ENCODE data around the gene ADORA2B. TPM values are rescaled to one million over a fixed set of nuclear protein-coding genes. Genes with fewer than 3 reads are reported as not detected.
"Not testable (repeated sequence)": the region's sequence is repeated elsewhere in the genome, so short reads cannot be mapped to it uniquely, and the experiment has no call there.

Gene ADORA2B
- polyA plus RNA-seq, 4 donors: 3.0 to 6.0 TPM; not detected in 2

DNA sequence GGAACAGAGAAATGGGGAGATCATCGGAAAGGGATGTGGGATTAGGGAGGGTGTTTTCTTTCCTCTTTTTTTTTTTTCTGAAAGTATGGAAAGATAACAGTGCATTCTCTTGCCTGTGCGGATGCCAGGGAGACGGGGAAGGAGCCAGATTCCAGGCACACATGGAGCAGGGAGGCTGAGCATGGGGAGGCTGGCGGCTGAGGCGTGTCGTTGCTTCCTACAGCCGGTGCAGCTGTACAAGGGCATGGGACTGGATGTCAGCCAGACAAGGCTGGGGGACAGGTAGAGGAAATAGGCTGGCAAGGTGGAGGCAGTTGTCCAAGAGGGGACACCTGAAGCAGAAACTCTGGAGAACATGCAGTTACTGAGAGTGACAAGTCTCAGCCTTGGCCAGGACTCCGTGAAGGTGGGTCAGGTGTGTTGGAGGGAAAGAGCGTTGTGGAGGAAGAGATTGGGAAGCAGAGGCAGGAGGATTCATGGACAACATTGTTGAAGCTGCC, 16.6 kb upstream of the ADORA2B start:
- no peak for DNase-seq
- Histone ChIP-seq H3K4me3 (ENCODE audit: low read depth in 1 of 3, low read length in 3 of 3) (no peak overlapping the region), H3K27ac (ENCODE audit: low read depth in 1 of 3, low read length in 2 of 3) (no peak overlapping the region), H3K4me1 (ENCODE audit: control insufficient read depth in 3 of 3, insufficient read depth in 2 of 3, low read depth in 1 of 3, low read length in 2 of 3) (no peaks in the 10 kb centered on the region), H3K36me3 (ENCODE audit: control insufficient read depth in 3 of 3, insufficient read depth in 2 of 3, low read depth in 1 of 3, low read length in 3 of 3) (no peaks in the 10 kb centered on the region), H3K27me3 (ENCODE audit: control insufficient read depth in 3 of 3, insufficient read depth in 3 of 3, low read length in 3 of 3) (peaks cover 2 to 4% (median 2%) of the 10 kb centered on the region in 3 donors), H3K9me3 (ENCODE audit: control insufficient read depth in 2 of 2, insufficient read depth in 1 of 2, low read depth in 1 of 2, low read length in 1 of 2) (no peaks in the 10 kb centered on the region)
- WGBS, 3 donors: 42 to 55% (median 42%) methylated on average over 9 of the region's 9 CpGs
- FAIRE-seq: no peak

GRCh38 chr17:15929941-15930340, 15.0 kb upstream of the ADORA2B start:
- H3K4me1 ChIP-seq (ENCODE audit: control insufficient read depth in 3 of 3, insufficient read depth in 2 of 3, low read depth in 1 of 3, low read length in 2 of 3): no peaks in the 10 kb centered on the region
- FAIRE-seq: no peak
- H3K27ac ChIP-seq (ENCODE audit: low read depth in 1 of 3, low read length in 2 of 3): no peak overlapping the region
- H3K27me3 ChIP-seq (ENCODE audit: control insufficient read depth in 3 of 3, insufficient read depth in 3 of 3, low read length in 3 of 3): peaks cover 2 to 4% (median 2%) of the 10 kb centered on the region in 3 donors
- no peak overlapping the region for H3K4me3 ChIP-seq (ENCODE audit: low read depth in 1 of 3, low read length in 3 of 3)
- WGBS, 3 donors: 71 to 84% (median 76%) methylated on average over 4 of the region's 4 CpGs
- no peaks in the 10 kb centered on the region for H3K36me3 ChIP-seq (ENCODE audit: control insufficient read depth in 3 of 3, insufficient read depth in 2 of 3, low read depth in 1 of 3, low read length in 3 of 3)
- H3K9me3 ChIP-seq (ENCODE audit: control insufficient read depth in 2 of 2, insufficient read depth in 1 of 2, low read depth in 1 of 2, low read length in 1 of 2): no peaks in the 10 kb centered on the region
- no peak for DNase-seq

- Histone ChIP-seq H3K27me3 (ENCODE audit: control insufficient read depth in 3 of 3, insufficient read depth in 3 of 3, low read length in 3 of 3) (peaks cover 2 to 4% (median 2%) of the 10 kb centered on the region in 3 donors), H3K27ac (ENCODE audit: low read depth in 1 of 3, low read length in 2 of 3) (no peak overlapping the region), H3K36me3 (ENCODE audit: control insufficient read depth in 3 of 3, insufficient read depth in 2 of 3, low read depth in 1 of 3, low read length in 3 of 3) (no peaks in the 10 kb centered on the region), H3K4me3 (ENCODE audit: low read depth in 1 of 3, low read length in 3 of 3) (no peak overlapping the region), H3K4me1 (ENCODE audit: control insufficient read depth in 3 of 3, insufficient read depth in 2 of 3, low read depth in 1 of 3, low read length in 2 of 3) (no peaks in the 10 kb centered on the region), H3K9me3 (ENCODE audit: control insufficient read depth in 2 of 2, insufficient read depth in 1 of 2, low read depth in 1 of 2, low read length in 1 of 2) (no peaks in the 10 kb centered on the region)
- WGBS, 3 donors: 77 to 81% (median 80%) methylated on average over 6 of the region's 6 CpGs
- FAIRE-seq (no peak), DNase-seq (no peak)
These were observed 14.5 kb upstream of the ADORA2B start for GRCh38 chr17:15930426-15930825.

DNA sequence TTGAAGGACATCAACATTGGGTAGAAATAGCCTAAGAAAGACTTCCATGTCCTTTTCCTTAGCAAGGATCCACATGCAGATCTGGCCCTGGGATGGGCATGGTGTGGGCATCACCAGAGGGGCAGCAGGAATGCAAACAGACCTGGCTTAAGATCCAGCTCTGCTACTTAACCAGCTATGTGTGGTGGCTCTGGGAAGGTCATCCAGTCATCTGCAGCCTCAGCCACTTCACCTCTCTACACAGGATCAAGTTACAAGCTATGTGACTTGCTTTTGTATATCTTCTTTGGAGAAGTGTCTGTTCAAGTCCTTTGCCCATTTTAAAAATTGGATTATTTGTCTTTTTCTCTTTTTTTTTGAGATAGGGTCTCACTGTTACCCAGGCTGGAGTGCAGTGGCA, 13.5 kb upstream of the ADORA2B start:
- Histone ChIP-seq H3K27ac (ENCODE audit: low read depth in 1 of 3, low read length in 2 of 3) (no peak overlapping the region), H3K9me3 (ENCODE audit: control insufficient read depth in 2 of 2, insufficient read depth in 1 of 2, low read depth in 1 of 2, low read length in 1 of 2) (no peaks in the 10 kb centered on the region), H3K27me3 (ENCODE audit: control insufficient read depth in 3 of 3, insufficient read depth in 3 of 3, low read length in 3 of 3) (peaks cover 2 to 4% (median 2%) of the 10 kb centered on the region in 3 donors), H3K4me3 (ENCODE audit: low read depth in 1 of 3, low read length in 3 of 3) (no peak overlapping the region), H3K36me3 (ENCODE audit: control insufficient read depth in 3 of 3, insufficient read depth in 2 of 3, low read depth in 1 of 3, low read length in 3 of 3) (no peaks in the 10 kb centered on the region), H3K4me1 (ENCODE audit: control insufficient read depth in 3 of 3, insufficient read depth in 2 of 3, low read depth in 1 of 3, low read length in 2 of 3) (no peaks in the 10 kb centered on the region)
- FAIRE-seq (no peak), DNase-seq (no peak)

- H3K27me3 ChIP-seq (ENCODE audit: control insufficient read depth in 3 of 3, insufficient read depth in 3 of 3, low read length in 3 of 3): peaks cover 0 to 2% (median 0%) of the 10 kb centered on the region in 3 donors
- H3K4me1 ChIP-seq (ENCODE audit: control insufficient read depth in 3 of 3, insufficient read depth in 2 of 3, low read depth in 1 of 3, low read length in 2 of 3): no peaks in the 10 kb centered on the region
- no peak overlapping the region for H3K4me3 ChIP-seq (ENCODE audit: low read depth in 1 of 3, low read length in 3 of 3)
- no peaks in the 10 kb centered on the region for H3K9me3 ChIP-seq (ENCODE audit: control insufficient read depth in 2 of 2, insufficient read depth in 1 of 2, low read depth in 1 of 2, low read length in 1 of 2)
- FAIRE-seq (no peak), DNase-seq (no peak)
- 91 to 99% (median 95%) methylated on average over 5 of the region's 5 CpGs for WGBS, 3 donors
- H3K27ac ChIP-seq (ENCODE audit: low read depth in 1 of 3, low read length in 2 of 3): no peak overlapping the region
- H3K36me3 ChIP-seq (ENCODE audit: control insufficient read depth in 3 of 3, insufficient read depth in 2 of 3, low read depth in 1 of 3, low read length in 3 of 3): no peaks in the 10 kb centered on the region
These were observed 10.1 kb upstream of the ADORA2B start for GRCh38 chr17:15934866-15935265.

DNA sequence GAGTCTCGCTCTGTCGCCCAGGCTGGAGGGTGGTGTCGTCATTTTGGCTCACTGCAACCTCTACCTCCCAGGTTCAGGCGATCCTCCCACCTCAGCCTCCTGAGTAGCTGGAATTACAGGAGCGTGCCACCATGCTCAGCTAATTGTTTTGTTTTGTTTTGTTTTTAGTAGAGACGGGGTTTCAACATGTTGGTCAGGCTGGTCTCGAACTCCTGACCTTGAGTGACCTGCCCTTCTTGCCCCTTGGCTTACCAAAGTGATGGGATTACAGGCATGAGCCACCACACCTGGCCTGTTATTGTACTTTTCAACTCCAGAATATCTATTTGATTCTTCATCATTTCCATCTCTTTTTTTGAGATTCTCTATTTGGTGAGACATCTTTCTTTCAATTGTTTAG, 9.0 kb upstream of the ADORA2B start:
- WGBS, 3 donors: 95 to 97% (median 96%) methylated on average over 7 of the region's 7 CpGs
- FAIRE-seq (no peak), DNase-seq (no peak)
- no peaks in the 10 kb centered on the region for H3K36me3 ChIP-seq (ENCODE audit: control insufficient read depth in 3 of 3, insufficient read depth in 2 of 3, low read depth in 1 of 3, low read length in 3 of 3)
- H3K27ac ChIP-seq (ENCODE audit: low read depth in 1 of 3, low read length in 2 of 3): no peak overlapping the region
- H3K4me3 ChIP-seq (ENCODE audit: low read depth in 1 of 3, low read length in 3 of 3): no peak overlapping the region
- H3K27me3 ChIP-seq (ENCODE audit: control insufficient read depth in 3 of 3, insufficient read depth in 3 of 3, low read length in 3 of 3): no peaks in the 10 kb centered on the region
- no peaks in the 10 kb centered on the region for H3K4me1 ChIP-seq (ENCODE audit: control insufficient read depth in 3 of 3, insufficient read depth in 2 of 3, low read depth in 1 of 3, low read length in 2 of 3)
- no peaks in the 10 kb centered on the region for H3K9me3 ChIP-seq (ENCODE audit: control insufficient read depth in 2 of 2, insufficient read depth in 1 of 2, low read depth in 1 of 2, low read length in 1 of 2)

GRCh38 chr17:15936481-15936880, 8.4 kb upstream of the ADORA2B start:
- not testable (repeated sequence) for FAIRE-seq; H3K4me3 ChIP-seq (ENCODE audit: low read depth in 1 of 3, low read length in 3 of 3); H3K27me3 ChIP-seq (ENCODE audit: control insufficient read depth in 3 of 3, insufficient read depth in 3 of 3, low read length in 3 of 3); H3K27ac ChIP-seq (ENCODE audit: low read depth in 1 of 3, low read length in 2 of 3); H3K4me1 ChIP-seq (ENCODE audit: control insufficient read depth in 3 of 3, insufficient read depth in 2 of 3, low read depth in 1 of 3, low read length in 2 of 3); H3K36me3 ChIP-seq (ENCODE audit: control insufficient read depth in 3 of 3, insufficient read depth in 2 of 3, low read depth in 1 of 3, low read length in 3 of 3); H3K9me3 ChIP-seq (ENCODE audit: control insufficient read depth in 2 of 2, insufficient read depth in 1 of 2, low read depth in 1 of 2, low read length in 1 of 2); DNase-seq
- WGBS, 3 donors: 96 to 98% (median 98%) methylated on average over 4 of the region's 4 CpGs

DNA sequence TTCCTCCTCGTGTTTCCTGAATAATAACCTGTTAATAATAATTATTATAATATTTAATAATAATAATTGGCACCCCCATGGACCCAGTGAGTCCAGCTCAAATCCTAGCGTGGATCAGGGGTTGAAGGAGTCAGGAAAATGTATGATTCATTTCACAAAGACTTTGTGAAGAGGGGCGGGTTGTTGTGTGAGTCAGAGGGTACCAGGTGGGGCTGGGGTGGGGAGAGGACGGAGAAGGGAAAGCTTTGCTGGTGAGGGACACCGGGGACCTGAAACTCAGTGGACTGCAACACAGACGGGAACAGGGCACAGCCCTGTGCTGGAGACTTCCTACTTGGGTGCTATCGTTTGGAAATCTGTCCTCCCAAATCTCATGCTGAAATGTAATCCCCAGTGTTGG, 3.1 kb upstream of the ADORA2B start:
- no peaks in the 10 kb centered on the region for H3K36me3 ChIP-seq (ENCODE audit: control insufficient read depth in 3 of 3, insufficient read depth in 2 of 3, low read depth in 1 of 3, low read length in 3 of 3)
- H3K27ac ChIP-seq (ENCODE audit: low read depth in 1 of 3, low read length in 2 of 3): no peak overlapping the region
- peaks cover 0 to 27% (median 5%) of the 10 kb centered on the region in 3 donors for H3K27me3 ChIP-seq (ENCODE audit: control insufficient read depth in 3 of 3, insufficient read depth in 3 of 3, low read length in 3 of 3)
- no peak for FAIRE-seq
- peaks cover 0 to 5% of the 10 kb centered on the region in 2 donors for H3K9me3 ChIP-seq (ENCODE audit: control insufficient read depth in 2 of 2, insufficient read depth in 1 of 2, low read depth in 1 of 2, low read length in 1 of 2)
- H3K4me3 ChIP-seq (ENCODE audit: low read depth in 1 of 3, low read length in 3 of 3): no peak overlapping the region
- WGBS, 3 donors: 84 to 88% (median 87%) methylated on average over 7 of the region's 7 CpGs
- no peak for DNase-seq
- peaks cover 0 to 4% (median 0%) of the 10 kb centered on the region in 3 donors for H3K4me1 ChIP-seq (ENCODE audit: control insufficient read depth in 3 of 3, insufficient read depth in 2 of 3, low read depth in 1 of 3, low read length in 2 of 3)

DNA sequence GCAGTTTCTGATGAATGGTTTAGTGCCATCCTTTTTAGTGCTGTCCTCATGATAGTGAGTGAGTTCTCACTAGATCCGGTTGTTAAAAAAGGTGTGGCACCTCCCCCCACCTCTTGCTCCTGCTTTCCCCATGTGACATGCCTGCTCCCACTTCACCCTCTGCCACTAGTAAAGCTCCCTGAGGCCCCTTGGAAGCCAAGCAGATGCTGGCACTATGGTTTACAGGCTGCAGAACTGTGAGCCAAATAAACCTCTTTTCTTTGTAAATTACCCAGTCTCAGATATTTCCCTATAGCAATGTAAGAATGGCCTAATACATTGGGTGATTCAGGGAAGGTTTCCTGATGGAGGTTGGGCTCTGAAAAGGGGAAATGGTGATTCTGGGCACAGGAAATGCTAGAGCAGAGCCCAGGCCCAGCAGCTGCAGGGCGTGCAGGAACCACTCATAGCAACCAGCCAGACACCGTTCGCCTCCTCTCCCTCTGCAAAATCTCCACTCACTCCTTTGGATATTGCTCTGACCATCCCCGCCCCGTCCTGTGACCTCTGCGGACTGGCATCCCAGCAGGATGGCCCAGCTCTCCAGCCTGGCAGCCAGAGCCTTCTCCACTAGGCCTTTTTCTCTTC, 2.6 kb upstream of the ADORA2B start:
- 83 to 96% (median 93%) methylated on average over 5 to 7 of the region's 7 CpGs for WGBS, 3 donors
- Histone ChIP-seq H3K4me1 (ENCODE audit: control insufficient read depth in 3 of 3, insufficient read depth in 2 of 3, low read depth in 1 of 3, low read length in 2 of 3) (peaks cover 0 to 4% (median 0%) of the 10 kb centered on the region in 3 donors), H3K27me3 (ENCODE audit: control insufficient read depth in 3 of 3, insufficient read depth in 3 of 3, low read length in 3 of 3) (peaks cover 0 to 27% (median 5%) of the 10 kb centered on the region in 3 donors), H3K27ac (ENCODE audit: low read depth in 1 of 3, low read length in 2 of 3) (no peak overlapping the region), H3K9me3 (ENCODE audit: control insufficient read depth in 2 of 2, insufficient read depth in 1 of 2, low read depth in 1 of 2, low read length in 1 of 2) (peaks cover 0 to 5% of the 10 kb centered on the region in 2 donors), H3K4me3 (ENCODE audit: low read depth in 1 of 3, low read length in 3 of 3) (no peak overlapping the region), H3K36me3 (ENCODE audit: control insufficient read depth in 3 of 3, insufficient read depth in 2 of 3, low read depth in 1 of 3, low read length in 3 of 3) (no peaks in the 10 kb centered on the region)
- DNase-seq: no peak
- FAIRE-seq: no peak

Data from small intestine (tissue), 7 donors.